GM18502 (cell line): ENCODE data around the gene ZBTB11.
A peak's percentile ranks its signal among the peaks of the same experiment; 100 is the strongest.
"Not testable (repeated sequence)": the region's sequence is repeated elsewhere in the genome, so short reads cannot be mapped to it uniquely, and the experiment has no call there.

Source experiments
- ATAC-seq: cut with Tn5 transposase; IDR thresholded peaks from one replicate; pipeline ENCODE4 v1.9.1; 2021; ENCODE audit warnings: mild to moderate bottlenecking; ENCODE audit not compliant: unreplicated experiment, poor library complexity

ZBTB11 gene

DNA sequence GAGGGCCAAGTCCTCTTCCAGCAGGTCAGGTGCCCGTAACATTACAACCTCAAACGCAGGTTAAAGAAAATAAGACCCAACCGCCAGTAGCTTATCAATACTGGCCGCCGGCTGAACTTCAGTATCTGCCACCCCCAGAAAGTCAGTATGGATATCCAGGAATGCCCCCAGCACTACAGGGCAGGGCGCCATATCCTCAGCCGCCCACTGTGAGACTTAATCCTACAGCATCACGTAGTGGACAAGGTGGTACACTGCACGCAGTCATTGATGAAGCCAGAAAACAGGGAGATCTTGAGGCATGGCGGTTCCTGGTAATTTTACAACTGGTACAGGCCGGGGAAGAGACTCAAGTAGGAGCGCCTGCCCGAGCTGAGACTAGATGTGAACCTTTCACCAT lies 16.6 kb upstream of the ZBTB11 start:
- ATAC-seq: peak; percentile 84

DNA sequence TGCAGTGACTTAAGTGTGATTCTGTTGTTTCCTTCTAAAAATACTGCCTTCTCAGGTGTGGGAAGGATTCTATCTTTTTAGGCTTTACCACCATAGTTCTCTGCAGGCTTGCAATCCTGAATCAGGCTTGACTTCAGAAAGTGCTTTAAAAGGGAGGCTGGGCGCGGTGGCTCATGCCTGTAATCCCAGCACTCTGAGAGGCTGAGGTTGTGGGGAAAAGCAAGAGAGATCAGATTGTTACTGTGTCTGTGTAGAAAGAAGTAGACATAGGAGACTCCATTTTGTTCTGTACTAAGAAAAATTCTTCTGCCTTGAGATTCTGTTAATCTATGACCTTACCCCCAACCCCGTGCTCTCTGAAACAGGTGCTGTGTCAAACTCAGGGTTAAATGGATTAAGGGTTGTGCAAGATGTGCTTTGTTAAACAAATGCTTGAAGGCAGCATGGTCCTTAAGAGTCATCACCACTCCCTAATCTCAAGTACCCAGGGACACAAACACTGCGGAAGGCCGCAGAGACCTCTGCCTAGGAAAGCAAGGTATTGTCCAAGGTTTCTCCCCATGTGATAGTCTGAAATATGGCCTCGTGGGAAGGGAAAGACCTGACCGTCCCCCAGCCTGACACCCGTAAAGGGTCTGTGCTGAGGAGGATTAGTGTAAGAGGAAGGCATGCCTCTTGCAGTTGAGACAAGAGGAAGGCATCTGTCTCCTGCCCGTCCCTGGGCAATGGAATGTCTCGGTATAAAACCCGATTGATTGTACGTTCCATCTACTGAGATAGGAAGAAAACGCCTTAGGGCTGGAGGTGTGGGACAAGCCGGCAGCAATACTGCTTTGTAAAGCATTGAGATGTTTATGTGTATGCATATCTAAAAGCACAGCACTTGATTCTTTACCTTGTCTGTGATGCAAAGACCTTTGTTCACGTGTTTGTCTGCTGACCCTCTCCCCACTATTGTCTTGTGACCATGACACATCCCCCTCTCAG lies 15.0 kb upstream of the ZBTB11 start:
- ATAC-seq: not testable (repeated sequence)

DNA sequence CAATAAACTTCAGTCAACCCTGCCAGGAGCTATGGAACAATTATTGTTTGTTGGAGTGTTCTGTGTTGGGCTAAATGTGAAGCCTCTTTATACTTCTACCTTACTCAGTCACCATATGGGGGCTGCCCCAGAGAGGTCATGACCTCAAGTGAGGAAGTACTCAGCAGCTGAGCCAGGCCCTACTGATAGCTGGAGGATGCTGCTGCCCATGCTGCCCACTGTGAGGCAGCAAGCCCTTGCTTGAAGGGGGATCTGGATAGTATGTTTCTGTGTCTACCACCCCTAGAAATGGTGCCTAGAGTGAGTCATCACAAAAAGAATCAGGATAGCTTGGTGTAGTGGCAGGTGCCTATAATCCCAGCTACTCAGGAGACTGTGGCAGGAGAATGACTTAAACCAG lies 14.0 kb upstream of the ZBTB11 start:
- ATAC-seq: peak; percentile 38

DNA sequence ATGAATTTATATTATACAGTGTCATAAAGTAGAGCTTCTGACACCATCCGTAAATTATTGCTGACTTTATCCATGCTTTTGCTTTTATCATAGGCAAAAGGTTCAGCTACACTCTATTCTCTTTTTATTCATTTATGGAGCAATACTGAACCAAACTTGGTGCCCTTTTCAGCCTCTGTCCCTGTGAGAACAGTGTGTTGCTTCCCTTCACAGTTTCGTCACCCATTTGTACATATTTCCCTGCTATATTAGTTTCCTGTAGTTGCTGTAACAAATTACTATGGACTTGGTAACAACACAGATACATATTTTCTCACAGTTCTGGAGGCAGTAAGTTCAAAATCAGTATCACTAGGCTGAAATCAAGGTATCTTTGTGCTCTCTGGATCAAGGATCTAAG lies 12.4 kb upstream of the ZBTB11 start:
- no peak for ATAC-seq

DNA sequence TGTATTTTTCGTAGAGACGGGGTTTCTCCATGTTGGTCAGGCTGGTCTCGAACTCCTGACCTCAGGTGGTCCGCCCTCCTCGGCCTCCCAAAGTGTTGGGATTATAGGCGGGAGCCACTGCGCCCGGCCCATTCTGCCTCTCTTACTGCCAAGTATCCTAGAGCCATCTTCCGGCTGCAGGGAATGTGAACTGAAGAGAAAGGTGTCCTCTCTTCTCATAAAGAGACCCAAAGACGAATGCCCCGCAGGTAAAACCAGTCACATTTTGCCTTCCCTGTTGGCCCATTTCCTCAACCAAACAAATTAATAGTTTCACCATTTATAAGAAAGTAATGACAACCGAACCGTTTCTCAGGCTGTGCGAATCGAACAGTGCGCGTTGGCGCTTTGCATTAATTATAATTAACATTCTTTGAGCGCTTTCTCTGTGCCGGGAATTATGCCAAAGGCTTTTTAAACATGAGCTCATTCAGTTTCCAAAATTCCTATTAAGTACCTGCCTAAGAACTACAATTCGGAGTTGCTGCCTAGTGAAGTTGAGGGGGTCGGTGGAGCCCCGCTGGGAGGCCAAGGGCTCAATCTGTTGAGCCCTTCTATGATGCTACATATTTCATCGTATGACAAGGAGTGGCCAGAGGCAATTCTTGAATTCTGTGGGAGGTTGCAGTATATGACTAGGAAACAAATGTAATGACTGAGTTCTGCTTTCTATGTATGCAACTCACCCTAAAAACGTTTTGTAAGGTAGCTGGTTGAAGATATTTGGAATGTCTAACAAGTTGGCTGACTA lies 10.4 kb upstream of the ZBTB11 start:
- no peak for ATAC-seq

DNA sequence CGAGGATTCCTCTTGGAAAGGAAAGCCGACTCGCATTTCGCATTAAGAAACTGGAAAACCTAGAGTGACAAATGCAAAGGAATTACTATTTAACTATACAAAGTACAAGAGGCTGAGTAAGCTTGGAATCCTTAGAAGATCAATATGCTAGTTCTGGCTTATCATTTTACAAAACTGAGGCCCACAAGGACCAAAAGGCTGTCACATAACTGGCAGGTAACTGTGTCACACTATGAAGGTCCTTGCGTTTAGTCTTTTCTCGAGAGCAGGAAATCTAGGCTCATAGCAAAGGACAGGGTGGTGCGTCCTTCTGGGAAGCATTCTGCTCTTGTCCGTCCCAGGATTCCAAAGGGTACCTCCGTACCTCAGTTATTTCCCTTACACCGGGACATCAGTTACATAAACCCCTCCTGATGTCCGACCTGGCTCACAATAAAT lies 9.0 kb upstream of the ZBTB11 start:
- ATAC-seq: peak; percentile 16

DNA sequence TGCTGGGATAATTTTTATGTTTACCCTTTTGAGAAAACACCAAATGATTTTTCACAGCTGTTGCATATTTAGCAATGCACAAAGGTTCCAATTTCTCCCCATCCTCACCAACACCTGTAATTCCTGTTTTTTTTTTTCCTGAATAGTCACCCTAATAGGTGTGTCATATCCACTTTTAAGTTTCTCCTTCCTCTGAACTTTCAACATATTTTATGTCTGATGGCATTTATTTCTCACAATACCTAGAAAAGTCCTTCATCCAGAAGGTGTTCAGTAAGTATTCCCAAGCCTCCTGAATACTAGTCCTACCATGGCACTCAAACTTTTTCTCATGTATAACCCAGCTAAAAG lies 8.1 kb upstream of the ZBTB11 start:
- no peak for ATAC-seq

DNA sequence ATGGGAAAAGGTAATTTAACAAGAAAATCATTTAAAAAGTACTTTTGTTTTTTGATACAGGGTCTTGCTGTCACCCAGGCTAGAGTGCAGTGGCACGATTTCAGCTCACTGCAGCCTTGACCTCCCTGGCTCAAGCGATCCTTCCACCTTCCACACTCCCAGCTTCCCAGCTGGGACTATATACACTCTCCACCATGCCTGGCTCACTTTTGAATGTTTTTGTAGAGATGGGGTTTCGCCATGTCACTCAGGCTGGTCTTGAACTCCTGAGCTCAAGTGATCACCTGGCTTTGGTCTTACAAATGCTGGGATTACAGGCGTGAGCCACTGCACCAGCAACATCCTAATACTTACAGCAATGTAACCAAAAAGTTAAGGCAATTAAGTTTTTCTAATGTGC lies 3.5 kb upstream of the ZBTB11 start:
- no peak for ATAC-seq

DNA sequence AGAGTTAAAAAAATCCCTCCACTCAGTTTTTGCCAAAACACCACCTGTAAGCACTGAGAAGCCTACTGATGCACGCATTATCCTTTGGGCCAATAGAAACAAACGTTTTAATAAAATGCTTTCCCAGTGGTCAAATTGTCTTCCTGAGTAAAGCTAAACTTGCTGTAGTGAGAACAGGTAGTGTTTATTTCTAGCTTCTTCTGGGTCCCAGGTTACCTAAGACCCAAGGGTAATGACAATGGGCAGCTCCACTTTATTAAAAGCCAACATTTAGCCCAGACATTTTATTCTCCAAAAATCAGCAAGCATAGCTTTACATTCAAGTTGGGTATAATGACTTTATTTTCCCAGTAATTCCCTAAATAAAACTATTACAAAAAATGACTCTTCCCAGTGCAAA lies 1.9 kb upstream of the ZBTB11 start:
- ATAC-seq: not testable (repeated sequence)

DNA sequence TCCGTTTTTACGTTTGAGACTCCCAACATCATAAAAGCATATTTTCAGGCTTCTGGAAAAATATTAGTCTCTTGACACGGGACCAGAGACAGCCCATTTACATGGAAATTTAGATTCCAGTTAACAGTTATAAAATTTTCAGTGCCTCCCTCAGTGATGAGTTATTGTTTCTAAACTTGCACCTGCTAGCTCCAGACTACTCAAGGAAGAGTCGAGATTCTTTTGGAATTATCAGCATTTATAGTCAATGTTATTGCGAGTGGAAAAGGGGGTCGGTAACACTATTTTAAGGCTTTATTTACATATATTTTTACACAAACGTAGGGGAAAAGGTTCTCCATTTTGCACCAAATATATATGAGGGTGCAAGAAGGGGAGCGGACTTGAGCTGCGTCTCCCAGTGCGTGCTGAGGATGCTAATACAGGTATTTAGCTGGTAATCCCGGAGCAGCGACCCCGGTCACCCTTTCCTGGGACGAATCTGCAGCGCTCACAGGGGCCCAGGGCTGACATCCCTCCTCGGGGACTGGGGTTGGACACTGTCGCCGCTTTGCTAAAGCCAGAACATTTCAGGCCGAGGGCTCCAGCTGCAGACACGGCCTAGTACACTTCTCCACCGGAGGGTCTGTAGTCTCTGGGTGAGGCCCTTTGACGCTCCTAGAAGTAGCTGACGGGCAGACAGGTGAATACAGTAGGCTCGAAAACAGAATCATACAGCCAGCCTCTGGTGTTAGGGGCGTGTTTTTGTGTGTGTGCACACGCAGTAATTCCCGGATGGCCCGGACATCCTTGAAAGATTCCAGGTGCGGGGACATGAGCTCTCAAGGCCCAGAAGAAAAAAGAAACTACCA lies 729 bp upstream of the ZBTB11 start:
- no peak for ATAC-seq

DNA sequence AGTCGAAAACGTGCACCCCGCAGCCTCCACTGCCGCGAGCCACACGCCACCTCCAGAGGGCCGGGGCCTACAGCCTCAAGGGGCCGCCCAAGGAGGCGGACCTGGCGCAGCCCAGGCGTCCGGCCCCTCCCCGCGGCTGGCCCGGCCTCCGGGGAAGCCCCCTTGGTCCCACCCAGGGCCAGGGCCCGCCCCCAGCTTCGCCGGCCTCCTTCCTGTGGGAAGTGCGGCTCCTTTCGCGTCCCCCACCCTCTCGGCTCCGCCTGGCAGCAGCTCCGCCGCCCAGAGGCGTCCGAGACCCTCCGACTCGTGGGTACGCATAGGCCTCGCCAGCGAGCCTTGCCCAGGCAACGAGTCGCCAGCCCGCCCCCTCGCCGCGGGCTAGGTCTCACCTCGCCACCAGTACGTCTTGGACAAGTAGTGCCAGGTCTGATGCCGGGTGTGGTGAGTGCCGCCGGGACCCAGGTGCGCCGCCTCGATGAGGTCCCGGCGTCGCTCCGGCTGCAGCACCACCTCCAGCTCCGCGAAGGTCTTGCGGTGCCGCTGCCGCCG lies 642 bp downstream of the ZBTB11 start:
- ATAC-seq: peak; percentile 85

DNA sequence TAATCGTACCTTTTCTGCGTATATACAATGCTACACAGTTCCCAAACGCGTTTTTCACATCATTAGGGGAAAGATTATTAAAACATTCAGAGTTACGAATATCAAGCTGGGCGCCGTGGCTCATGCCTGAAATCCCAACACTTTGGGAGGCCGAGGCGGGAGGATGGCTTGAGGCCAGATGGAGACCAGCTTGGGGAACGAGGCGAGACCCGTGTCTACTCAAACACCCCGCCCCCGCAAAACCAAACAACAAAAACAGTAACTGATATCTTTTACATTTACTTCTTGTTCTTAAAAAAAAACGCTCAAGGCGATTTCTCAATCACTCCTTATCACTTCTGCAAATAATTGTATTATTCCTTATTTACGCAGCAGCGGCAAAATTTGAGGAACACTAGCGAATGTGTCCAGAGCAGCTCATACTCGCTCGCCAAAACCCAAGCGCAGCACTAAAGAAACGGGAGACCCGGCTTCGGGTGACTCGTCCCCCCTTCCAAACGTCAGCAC lies 1.2 kb downstream of the ZBTB11 start:
- no peak for ATAC-seq

DNA sequence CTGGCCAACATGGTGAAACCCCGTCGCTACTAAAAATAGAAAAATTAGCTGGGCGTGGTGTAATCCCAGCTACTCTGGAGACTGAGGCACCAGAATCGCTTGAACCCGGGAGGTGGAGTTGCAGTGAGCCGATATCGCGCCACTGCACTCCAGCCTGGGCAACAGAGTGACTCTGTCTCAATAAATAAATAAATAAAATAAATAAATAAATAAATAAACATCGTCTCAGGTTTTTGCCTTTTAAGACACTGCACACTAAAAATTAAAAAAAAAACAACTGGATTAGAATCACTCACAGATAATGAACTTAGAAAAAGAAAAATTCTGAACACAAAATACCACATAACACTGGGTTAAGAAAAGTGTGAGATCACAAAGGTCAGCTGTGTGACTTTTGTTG lies 2.4 kb downstream of the ZBTB11 start:
- no peak for ATAC-seq

DNA sequence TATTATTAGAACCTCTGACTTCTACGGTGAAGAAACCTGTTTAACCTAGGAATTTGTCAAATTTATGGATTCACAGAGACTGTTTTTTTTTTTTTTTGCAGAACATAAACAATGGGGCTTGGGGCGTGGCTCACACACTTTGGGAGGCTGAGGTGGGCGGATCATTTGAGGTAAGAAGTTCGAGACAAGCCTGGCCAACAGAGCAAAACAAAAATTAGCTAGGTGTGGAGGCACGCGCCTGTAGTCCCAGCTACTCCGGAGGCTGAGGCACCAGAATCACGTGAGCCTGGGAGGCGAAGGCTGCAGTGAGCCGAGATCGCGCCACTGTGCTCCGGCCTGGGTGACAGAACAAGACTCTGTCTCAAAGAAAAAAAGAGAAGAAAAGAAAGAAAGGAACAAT lies 3.0 kb downstream of the ZBTB11 start:
- ATAC-seq: no peak

DNA sequence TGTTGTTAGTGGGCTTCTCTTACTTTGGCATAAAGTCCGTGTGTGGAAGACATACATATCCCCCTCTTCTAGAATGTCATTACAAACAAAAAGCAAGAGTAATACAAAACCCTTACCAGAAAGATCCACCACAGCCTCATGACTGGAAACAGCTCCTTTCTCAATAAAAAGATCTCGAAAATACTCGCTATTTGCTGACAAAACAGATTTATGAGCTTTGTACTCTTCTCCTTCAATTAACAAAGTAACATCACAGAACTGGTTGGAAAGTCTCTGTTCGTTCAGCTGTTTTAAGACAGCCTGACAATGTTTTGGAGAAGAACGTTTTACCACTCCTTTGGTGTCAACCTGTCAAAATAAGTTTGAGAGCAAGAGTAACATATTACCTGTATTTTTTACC lies 5.9 kb downstream of the ZBTB11 start:
- no peak for ATAC-seq

DNA sequence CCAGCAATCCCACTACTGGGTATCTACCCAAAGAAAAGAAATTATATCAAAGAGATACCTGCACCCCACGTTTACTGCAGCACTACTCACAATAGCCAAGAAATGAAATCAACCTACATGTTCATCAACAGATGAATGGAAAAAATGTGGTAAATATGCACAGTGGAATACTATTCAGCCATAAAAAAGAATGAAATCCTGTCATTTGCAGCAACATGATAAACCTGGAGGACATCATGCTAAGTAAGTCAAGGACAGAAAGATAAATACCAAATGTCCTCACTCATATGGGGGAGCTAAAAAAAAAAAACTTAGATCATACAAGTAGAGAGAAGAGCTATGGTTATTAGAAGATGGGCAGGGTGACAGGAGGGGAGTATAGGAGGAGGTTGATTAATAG lies 9.1 kb downstream of the ZBTB11 start:
- no peak for ATAC-seq

DNA sequence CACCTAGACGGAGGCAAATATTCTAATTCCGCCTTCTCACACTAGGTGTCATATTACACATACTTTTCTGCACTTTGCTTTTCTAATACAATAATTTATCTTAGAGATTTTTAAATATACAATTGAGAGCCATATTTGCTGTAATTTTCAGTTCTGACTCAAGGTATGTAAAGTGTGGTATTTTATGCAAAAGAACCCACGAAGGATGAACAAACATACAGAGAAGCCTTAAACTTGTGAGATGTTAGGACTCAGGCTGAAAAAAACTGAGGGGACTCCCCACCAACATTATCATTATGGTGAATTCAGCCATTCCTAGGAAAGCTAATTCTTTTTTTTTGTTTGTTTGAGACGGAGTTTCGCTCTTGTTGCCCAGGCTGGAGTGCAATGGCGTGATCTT lies 9.6 kb downstream of the ZBTB11 start:
- ATAC-seq: no peak

DNA sequence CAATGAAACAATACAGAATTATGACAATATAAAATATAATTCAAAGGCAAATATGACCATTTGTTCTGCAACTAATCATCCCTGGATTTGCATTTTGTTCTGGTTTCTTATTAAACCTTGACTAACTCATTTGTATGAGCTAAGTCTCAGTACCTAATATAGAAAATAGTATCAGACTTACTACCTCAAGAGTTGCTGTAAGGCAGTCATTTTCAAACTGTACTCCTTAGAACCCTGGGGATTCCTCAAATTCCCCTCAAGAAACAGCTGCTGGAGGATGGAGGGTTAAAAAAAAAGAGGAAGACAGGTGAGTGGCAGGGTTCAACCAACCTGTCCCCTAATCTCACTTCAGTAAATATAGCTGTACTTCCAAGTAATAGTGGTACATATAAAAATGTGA lies 11.1 kb downstream of the ZBTB11 start:
- peak; percentile 67 for ATAC-seq

DNA sequence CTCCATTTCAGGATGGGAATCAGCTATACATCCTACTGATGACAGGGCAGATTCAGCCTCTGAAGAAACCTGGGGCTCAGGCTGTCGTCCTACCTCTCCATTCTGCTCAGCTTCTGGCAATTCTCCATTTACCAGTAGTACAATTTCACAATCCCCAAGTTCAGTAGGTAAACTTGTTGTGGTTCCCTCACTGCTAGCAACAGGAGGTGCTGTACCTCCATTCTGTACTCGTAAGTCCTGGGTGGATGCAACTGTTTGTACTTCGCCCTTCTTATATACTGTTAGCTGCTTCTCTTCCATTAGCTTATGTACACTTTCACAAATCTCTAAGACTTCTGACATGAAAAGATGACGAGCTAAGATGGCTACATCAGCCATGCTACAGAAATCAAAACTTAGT lies 11.6 kb downstream of the ZBTB11 start:
- no peak for ATAC-seq

DNA sequence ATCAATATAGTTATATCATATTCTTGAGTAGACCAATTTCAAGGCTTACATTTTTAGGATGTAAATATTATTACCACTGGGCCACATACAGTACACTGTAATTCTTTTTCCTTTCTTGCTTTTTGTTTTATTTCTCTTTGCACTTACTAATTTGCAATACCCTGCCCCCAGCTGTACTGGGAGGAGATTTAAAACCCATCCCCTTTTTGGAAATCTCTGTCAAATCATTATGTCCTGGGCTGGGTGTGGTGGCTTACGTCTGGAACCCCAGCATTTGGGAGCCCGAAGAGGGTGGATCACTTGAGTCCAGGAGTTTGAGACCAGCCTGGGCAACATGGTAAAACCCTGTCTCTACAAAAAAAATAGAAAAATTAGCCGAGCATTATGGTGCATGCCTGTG lies 16.2 kb downstream of the ZBTB11 start:
- ATAC-seq: no peak
